Lower lobe of right lung (tissue), 2 donors: ENCODE measurements around the gene CNOT4. TPM values are rescaled to one million over a fixed set of nuclear protein-coding genes. Genes with fewer than 3 reads are reported as not detected.
A peak's percentile ranks its signal among the peaks of the same experiment; 100 is the strongest.

Experiments
- ATAC-seq, 2 donors: fragments of 200-7000 bp; cut with Tn5 transposase; one replicate each; pipeline ENCODE4 v1.9.1; 2020 to 2022; ENCODE audit warnings: mild to moderate bottlenecking in 2 of 2, moderate library complexity in 2 of 2
- DNase-seq: peaks from one replicate; pipeline ENCODE4 v3.0.0-alpha.2; 2020
- H3K27ac ChIP-seq: fragments of 200-600 bp; one replicate; pipeline ENCODE4 v1.8.0; 2022
- H3K27me3 ChIP-seq: fragments of 200-600 bp; one replicate; pipeline ENCODE4 v1.8.0; 2022; ENCODE audit warnings: low read depth
- H3K36me3 ChIP-seq: fragments of 200-600 bp; one replicate; pipeline ENCODE4 v1.8.0; 2022; ENCODE audit warnings: mild to moderate bottlenecking
- H3K4me1 ChIP-seq: fragments of 200-600 bp; one replicate; pipeline ENCODE4 v1.8.0; 2022
- H3K4me3 ChIP-seq: fragments of 200-600 bp; one replicate; pipeline ENCODE4 v1.8.0; 2022; ENCODE audit warnings: mild to moderate bottlenecking
- H3K9me3 ChIP-seq: fragments of 200-600 bp; one replicate; pipeline ENCODE4 v1.8.0; 2022
- intact Hi-C: fragments of 100-400 bp; cut with DNase I; formaldehyde crosslinking; loops from one replicate; pipeline ENCODE4 v1.11.0; 2022
- total RNA-seq: library from RNA; stranded (reverse); fragmentation: NEBNext Ultra II Directional; extraction: Animal tissue kit (Norgen Biotek cat#: 25700); gene quantifications from one replicate; pipeline ENCODE4 v1.2.1, GENCODE V29; 2021
- TF ChIP-seq, protein P1 (sequence below): fragments of 200-600 bp; IDR thresholded peaks from one replicate; pipeline ENCODE4 v1.8.0; 2022; ENCODE audit warnings: antibody characterized with exemption, mild to moderate bottlenecking
- donor health status: DM: no; HTN: yes; CAD: no; lungs with severe emphysema.

The CNOT4 gene
- total RNA-seq, 1 donor from 2014 or later: 28.0 TPM

DNA sequence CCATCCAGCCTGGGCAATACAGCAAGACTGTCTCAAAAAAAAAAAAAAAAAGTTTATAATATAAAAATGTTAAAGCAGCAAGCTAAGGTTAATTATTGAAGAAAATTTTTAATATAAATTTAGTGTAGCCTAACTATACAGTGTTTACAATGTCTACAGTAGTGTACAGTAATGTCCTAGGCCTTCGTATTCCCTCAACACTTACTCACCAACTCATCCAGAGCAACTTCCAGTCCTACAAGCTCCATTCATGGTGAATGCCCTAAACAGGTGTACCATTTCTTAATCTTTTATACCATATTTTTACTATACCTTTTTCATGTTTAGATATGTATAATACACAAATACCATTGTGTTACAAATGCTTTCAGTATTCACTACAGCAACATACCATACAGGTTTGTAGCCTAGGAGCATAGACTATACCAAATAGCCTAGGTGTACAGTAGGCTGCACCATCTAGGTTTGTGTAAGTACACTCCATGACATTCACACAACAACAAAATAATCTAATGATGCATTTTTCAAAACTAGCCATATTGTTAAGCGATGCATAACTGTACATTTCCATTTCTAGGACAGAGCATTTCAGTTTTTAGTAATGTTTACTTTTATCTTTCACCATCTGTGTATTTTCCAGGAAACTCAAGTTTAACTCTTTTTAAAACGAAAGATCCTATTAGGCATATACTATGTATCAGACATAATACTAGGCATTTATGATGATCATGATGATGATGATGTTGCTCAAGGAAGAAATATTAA, 43.3 kb downstream of the CNOT4 start:
- Histone ChIP-seq H3K9me3 (no peaks in the 10 kb centered on the region), H3K36me3 (no peaks in the 10 kb centered on the region), H3K4me1 (no peaks in the 10 kb centered on the region), H3K27me3 (no peaks in the 10 kb centered on the region), H3K4me3 (no peak overlapping the region), H3K27ac (no peak overlapping the region)
- TF ChIP-seq, protein P1, sequence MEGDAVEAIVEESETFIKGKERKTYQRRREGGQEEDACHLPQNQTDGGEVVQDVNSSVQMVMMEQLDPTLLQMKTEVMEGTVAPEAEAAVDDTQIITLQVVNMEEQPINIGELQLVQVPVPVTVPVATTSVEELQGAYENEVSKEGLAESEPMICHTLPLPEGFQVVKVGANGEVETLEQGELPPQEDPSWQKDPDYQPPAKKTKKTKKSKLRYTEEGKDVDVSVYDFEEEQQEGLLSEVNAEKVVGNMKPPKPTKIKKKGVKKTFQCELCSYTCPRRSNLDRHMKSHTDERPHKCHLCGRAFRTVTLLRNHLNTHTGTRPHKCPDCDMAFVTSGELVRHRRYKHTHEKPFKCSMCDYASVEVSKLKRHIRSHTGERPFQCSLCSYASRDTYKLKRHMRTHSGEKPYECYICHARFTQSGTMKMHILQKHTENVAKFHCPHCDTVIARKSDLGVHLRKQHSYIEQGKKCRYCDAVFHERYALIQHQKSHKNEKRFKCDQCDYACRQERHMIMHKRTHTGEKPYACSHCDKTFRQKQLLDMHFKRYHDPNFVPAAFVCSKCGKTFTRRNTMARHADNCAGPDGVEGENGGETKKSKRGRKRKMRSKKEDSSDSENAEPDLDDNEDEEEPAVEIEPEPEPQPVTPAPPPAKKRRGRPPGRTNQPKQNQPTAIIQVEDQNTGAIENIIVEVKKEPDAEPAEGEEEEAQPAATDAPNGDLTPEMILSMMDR: no peak
- ATAC-seq: peak in 1 of 2 donors; percentile 36
- intact Hi-C loops: no loop called here
- DNase-seq: no peak

DNA sequence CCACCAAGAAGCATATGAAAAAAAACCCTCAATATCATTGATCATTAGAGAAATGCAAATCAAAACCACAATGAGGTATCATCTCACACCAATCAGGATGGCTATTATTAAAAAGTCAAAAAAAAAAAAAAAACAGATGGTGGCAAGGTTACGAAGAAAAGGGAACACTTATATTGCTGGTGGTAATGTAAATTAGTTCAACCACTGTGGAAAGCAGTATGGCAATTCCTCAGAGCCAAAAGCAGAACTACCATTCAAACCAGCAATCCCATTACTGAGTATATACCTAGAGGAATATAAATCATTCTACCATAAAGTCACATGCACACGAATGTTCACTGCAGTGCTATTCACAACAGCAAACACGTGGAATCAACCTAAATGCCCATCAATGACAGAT, 46.0 kb downstream of the CNOT4 start:
- H3K4me1 ChIP-seq: peaks cover 17% of the 10 kb centered on the region
- intact Hi-C loops: no loop called here
- DNase-seq: no peak
- no peaks in the 10 kb centered on the region for H3K27me3 ChIP-seq
- H3K9me3 ChIP-seq: no peaks in the 10 kb centered on the region
- H3K4me3 ChIP-seq: no peak overlapping the region
- no peak overlapping the region for H3K27ac ChIP-seq
- H3K36me3 ChIP-seq: no peaks in the 10 kb centered on the region
- ATAC-seq: no peak
- TF ChIP-seq, protein P1: no peak

DNA sequence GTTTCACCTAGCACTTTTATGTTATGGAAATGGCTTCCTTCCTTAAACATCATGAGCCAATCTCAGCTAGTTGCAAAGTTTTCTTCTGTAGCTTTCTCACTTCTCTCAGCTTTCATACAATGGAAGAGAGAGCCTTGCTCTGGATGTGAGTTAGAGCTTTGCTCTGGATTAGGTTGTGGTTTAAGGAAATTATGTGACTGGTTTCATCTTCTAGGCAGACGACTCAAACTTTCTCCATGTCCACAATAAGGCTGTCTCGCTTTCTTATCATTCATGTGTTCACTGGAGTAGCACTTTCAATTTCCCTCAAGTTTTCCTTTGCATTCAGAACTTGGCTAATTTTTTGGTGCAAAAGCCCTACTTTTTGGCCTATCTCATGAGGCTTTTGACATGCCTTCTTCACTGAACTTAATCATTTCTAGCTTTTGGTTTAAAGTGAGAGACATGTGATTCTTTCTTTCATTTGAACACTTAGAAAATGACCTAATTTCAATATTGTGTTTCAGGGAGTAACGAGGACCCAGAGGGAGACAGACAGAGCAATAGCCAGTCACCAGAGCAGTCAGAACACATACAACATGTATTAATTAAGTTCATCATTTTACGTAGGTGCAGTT, 49.8 kb downstream of the CNOT4 start:
- DNase-seq: no peak
- TF ChIP-seq, protein P1: no peak
- Histone ChIP-seq H3K4me1 (peaks cover 28% of the 10 kb centered on the region), H3K4me3 (no peak overlapping the region), H3K27ac (no peak overlapping the region), H3K36me3 (no peaks in the 10 kb centered on the region), H3K9me3 (no peaks in the 10 kb centered on the region), H3K27me3 (no peaks in the 10 kb centered on the region)
- ATAC-seq: no peak
- intact Hi-C loops: no loop called here

DNA sequence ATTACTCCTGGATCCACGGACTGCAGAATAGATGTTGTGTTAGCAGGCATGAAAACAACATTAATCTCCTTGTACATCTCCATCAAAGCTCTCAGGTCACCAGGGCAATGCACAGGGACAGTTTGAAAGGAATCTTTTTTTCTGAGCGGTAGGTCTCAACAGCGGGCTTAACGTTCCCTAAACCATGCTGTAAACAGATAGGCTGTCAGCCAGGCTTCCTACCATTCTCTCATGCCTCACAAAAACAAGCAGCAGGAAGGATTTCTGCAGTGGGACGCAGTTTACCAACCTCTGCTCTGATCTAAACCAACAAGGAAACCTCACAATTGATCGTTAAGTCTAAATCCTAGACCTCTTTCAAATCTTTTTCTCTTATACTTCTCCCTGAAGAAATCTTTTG, 50.8 kb downstream of the CNOT4 start:
- peaks cover 28% of the 10 kb centered on the region for H3K4me1 ChIP-seq
- ATAC-seq (no peak), DNase-seq (no peak)
- TF ChIP-seq, protein P1: no peak
- H3K27me3 ChIP-seq: no peaks in the 10 kb centered on the region
- no peak overlapping the region for H3K27ac ChIP-seq
- H3K9me3 ChIP-seq: no peaks in the 10 kb centered on the region
- H3K36me3 ChIP-seq: no peaks in the 10 kb centered on the region
- no peak overlapping the region for H3K4me3 ChIP-seq
- intact Hi-C loops: no loop called here

DNA sequence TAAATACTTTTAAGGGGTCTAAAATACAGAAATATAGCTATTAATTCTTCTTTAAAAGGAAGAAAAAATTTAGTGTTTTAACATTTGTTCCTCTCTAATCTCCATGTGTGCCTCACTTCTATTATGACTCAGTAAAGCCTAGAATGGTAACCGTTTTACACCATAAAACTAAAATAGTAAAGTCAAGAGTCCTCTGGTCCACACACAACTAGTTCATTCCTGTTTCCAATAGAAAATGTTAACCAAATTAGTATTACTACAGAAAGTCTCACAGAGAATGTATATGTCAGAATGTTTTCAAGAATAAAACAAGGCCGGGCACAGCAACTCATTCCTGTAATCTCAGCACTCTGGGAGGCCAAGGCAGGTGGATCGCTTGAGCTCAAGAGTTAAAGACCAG, 55.8 kb downstream of the CNOT4 start:
- Histone ChIP-seq H3K36me3 (no peaks in the 10 kb centered on the region), H3K27me3 (no peaks in the 10 kb centered on the region), H3K27ac (no peak overlapping the region), H3K9me3 (no peaks in the 10 kb centered on the region), H3K4me3 (no peak overlapping the region), H3K4me1 (peaks cover 17% of the 10 kb centered on the region)
- ATAC-seq (no peak), DNase-seq (no peak)
- intact Hi-C loops: no loop called here
- TF ChIP-seq, protein P1: no peak
